CD4-positive, alpha-beta T cell treated with Interleukin-4 for 1 hour (primary cell): ENCODE results near the gene EID1.

Experiments
- DNase-seq, 2 donors: peaks; one replicate each; pipeline ENCODE4 v3.0.0-alpha.2; 2020 to 2022

EID1 gene

DNA sequence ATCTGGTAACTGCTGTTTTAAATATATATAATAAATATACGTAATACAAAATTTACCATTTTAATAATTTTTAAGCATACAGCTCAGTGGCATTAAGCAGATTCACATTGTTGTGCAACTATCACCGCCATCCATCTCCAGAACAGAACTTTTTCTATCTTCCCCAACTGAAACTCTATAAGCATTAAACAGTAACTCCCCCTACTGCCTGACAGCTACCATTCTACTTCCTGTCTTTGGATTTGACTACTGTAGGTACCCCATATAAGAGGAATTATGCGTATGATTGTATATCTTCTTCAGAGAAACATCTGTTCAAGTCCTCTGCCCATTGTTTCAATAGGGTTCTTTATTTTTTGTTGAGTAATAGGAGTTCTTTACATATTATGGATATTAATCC lies 36.8 kb downstream of the EID1 start:
- DNase-seq = no peak

DNA sequence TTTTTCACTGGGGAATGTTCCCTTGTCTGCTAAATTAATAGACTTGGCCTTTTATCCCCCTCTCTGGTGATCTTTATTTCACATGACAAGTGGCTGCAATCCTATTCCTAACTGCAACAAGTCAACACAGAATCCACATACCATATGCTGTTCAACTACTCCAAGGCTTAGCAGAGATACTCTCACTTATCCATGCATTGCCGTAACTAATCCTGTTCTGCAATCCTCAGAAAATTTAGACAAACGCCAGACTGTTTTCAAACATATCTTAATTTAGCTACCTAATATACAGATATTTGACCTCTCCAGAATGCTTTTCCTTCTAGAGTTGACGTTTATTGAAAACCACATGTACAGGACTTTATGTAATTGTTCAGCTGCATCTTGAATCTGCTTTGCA lies 37.9 kb downstream of the EID1 start:
- no peak for DNase-seq

DNA sequence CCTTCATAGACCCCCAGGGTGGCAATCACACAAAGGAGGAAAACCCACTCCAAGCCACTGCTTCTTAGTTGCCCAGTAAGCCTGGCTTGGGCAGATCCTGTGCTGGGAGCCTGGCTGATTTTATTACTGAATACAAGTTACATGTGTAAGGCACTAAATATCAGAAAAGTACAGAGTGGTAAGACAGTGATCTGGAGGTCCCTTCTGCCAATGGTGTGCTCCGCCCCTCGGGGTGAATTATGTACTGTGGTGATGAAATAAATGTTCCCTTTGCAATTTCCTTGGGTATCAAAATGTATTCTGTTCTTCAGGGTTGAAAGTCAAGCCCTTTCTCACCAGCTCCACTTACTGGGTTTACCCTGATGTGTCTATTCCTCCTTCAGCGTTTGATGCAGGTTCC lies 38.8 kb downstream of the EID1 start:
- no peak for DNase-seq

DNA sequence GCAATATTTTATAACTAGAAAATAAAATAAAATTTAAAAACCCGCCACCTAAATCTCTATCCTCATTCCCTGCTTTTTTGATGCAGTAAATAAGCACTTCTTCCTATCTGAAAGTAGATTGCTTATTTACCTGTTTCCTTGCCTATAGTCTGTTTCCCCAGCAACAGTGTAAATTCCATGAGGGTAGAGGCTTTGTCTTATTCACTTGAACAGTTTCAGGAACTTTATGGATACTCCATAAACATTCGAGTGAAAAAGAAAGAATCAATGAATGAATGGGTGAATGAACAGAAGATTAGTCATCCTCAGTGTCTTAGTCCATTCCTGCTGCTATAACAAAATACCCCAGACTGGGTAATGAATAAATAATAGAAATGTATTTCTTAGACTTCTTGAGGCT lies 44.1 kb downstream of the EID1 start:
- DNase-seq = no peak

DNA sequence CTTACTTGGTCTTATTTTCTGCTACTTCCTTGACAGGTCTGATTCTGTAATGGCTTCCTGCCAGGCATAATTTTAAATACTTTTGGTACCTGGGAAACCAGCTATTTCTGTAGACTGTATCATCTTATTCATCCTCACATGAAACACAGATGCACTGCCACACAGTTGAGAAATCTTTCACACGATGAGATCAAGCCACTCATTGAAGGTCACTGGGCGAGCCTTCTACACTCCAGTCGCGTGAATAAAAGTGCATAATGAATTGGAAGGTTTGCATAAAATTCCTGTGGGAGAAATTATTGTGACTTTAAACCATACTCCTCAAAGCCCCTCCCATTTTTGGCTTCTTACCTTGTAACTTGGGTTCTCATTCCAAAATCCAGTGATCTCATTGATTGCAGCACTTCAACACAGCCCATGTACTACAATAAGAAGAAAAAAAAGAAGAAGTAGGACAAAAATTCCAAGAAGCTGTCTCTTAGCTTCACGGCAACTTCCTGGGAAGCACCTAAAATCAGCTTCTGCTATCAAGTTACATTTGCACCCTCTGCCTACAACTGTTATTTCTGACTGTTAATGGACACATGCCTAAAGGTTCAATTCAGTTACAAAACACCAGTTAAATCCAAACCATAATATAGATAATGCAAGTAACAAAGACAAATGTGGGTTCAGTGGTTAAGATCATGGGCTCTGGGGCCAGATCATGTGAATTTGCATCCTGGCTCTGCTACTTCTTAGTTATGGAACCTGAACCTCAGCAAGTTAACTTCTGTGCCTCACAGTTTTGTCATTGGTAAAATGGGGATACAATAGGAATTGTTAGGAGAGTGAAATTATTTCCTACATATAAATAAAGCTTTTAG lies 46.8 kb downstream of the EID1 start:
- DNase-seq = no peak

DNA sequence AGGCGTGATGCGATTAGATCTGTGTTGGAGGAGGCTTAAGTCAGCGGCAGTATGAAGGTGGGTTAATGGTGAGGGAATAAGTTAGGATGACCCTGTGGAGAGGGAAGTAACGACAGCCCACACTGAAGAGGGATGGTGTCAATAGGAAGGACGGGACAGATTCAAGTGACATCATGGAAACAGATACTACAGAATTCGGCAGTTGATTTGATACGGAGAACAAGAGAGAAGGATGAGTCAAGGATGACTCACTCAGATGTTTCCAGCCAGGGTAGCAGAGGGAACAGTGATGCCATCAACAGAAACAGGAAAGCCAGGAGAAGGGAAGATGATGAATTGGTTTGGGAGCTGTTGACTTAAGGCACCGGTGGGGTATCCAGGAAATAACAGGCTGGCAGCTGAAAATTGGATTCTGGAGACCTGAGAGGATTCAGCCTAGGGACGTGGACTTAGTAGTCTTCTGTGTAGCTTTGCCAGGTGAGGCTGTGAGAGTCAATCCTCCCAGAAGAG lies 47.8 kb downstream of the EID1 start:
- no peak for DNase-seq

DNA sequence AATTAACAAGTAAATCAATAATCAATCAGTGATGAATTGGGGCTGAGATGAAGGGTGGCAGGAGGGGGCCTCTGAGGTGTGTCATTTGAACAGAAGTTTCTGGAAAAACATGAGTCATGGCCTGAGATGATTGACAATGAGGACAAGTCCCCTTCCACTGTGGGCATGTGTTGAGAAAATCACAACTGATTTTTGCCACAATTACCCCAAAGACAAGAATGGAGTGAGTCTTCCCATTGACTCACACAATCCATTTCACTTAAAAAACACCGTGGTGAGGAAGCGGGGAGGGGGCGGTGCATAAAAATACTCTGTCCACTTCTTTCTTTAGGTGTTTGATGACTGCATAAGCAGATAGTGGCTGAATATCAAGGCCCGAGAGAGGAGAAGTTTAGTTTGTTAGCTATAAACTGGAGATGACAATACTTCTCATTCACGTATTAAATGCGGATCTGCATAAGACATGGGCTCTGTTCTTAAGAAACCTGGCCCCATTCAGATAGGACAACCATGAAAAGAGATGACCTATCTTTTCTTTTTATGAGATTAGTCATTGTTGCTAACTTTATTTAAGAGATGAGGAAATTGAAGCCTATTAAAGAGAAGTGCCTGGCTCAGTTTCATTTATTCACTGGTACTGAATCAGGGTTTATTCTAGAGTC lies 51.1 kb downstream of the EID1 start:
- DNase-seq = no peak

DNA sequence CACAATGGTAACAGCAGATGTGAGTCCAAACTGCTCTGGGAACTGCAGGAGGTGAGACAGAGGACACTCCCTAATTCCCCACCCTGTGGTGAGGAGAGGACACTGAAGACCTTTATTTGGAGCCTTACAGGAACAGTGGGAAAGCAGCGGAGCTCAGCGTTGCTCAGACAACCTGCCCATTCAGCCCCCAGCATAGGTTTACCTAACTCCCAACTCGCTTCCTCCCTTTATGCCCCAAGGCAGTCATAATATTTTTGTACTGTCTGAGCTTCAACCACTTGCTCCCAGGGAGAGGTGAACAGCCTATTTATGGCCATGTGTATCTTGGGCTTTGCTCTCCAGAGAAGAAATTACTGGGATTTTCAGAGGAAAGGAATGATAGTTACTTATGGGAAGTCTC lies 51.7 kb downstream of the EID1 start:
- DNase-seq = no peak
